NCI-H2196 treated with DMSO at 0.1 percent for 48 hours (cell line): Measurements from ENCODE around the gene TVP23A.
"Not testable (repeated sequence)": the region's sequence is repeated elsewhere in the genome, so short reads cannot be mapped to it uniquely, and the experiment has no call there.

ENCODE experiments used
- DNase-seq: peaks from one replicate; lab custom pipeline; 2025; ENCODE audit not compliant: unreplicated experiment; lab: John Stamatoyannopoulos, UW

TVP23A gene

DNA sequence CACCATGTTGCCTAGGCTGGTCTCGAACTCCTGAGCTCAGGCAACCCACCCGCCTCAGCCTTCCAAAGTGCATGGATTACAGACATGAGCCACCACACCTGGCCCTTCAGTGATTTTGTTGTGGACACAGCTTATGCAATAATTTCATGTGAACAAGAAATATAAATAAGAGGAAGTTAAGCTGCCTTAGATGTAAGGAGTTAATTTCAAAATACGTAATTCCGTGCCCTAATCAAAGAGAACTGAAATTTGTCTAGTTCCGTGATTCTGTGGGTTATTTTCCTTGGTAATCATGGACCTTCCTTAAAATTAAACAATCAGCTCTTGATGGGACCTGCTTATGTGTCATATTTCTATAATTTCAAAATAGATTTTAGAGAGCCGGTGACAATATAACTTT lies 11.9 kb downstream of the TVP23A start:
- DNase-seq: no peak

DNA sequence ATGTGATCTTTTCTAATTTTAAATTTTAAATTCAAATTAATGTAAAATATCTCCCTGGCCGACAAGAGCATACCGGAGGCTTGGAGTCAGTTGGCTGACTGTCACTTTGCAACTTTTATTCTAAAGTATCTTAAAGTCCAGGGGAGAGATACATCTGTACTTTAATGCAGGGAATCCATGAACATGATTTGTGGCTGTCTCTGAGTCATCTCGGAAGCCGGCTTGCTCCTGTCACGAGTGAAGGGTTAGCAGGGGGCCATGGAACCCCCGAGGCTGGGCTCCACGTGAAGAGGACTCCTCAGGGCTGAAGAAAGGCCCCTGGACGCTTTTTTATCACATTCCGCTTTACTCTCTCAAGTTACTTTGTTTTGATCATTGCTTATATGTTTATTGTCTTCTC lies 13.3 kb downstream of the TVP23A start:
- no peak for DNase-seq

DNA sequence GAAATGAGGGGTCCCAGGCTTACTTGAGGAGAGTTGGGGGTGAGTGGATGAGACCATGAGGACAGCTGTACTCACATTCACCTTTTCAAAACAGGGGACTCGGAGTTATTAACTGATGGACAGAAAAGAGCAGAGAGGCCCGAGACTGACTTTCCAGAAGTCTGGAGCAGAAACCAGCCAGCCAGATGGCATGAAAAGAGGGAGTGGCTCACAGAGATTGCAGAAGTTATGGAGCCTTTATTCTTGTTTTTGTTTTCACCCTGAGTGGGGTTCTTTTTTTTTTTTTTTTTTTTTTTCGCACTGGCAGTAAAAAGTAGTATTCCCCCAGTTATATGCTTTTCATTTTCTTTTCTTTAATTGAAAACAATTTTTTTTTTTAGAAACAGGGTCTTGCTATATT lies 18.9 kb downstream of the TVP23A start:
- DNase-seq: no peak

DNA sequence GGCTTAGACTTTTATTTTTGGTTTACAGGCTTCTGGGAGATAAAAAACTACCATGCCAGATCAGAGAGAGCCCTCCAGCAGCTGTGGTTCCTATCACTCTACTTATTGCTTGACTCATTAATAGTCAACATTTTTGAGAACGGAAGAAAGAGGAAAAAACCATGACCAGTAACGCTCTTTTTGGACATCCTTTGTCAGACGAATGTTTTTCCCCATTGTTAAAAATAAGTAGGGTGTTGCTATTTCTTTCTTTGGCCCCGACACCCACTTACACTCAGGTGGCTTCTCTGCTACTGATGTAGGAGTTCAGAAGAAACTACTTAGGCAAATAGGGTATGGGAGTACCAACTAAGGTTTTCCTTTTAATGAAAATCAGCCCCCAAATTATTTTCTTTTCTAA lies 27.5 kb downstream of the TVP23A start:
- no peak for DNase-seq

- not testable (repeated sequence) for DNase-seq
These were observed 30.0 kb downstream of the TVP23A start for GRCh38 chr16:10788630-10789029.

DNA sequence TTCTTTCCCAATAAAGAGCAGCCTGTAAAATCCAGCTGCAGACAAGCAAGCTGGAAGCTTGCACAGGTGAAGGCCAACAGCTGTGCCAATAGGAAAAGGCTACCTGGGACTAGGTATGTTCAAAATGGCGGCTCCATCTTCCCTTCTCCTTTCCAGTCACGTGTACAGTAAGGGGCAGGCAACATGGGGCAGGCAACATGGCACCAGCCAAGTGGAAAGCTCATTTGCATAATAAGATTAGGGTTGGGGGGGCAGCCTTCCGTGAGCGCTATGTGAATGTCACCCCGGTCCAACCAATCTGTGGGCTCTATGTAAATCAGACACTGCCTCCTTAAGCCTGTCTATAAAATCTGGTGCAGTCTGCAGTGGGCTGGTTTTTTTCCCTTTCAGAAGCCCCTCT lies 31.3 kb downstream of the TVP23A start:
- DNase-seq: no peak

DNA sequence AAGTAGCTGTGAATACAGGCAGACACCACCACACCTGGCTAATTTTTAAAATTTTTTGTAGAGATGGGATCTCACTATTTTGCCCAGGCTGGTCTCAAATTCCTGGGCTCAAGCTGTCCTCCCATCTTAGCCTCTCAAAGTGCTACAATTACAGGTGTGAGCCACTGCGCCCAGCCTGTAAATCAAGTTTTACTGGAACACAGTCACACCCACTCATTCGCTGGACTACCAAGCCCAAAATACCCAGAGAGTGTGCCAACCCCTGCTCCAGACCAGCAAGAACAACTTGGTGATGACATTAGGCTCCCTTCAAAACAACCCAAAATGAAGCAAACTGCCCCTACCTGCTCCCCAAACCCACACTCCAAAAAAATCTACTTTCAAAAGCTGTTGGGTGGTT lies 36.0 kb downstream of the TVP23A start:
- no peak for DNase-seq

DNA sequence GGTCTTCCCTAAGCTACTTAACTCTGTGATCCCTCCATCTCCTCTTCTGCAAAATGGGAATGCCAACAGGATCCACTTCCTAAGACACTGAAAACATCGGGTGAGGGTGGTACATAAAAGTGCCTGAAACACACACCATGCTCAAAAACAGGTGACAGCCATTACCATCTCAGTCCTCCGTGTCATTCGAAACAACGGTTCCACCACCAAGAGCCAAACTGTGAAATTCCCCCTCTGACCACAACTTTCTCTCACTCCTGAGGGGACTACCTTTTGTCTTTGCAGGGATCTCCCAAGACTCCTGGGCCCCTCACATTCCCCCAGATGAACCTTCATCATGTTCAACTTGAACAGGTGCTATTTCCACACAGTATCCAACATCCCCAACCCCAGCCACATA lies 38.0 kb downstream of the TVP23A start:
- no peak for DNase-seq

GRCh38 chr16:10779908-10780307 lies 38.7 kb downstream of the TVP23A start:
- DNase-seq: not testable (repeated sequence)

GRCh38 chr16:10777356-10777755 lies 41.2 kb downstream of the TVP23A start:
- DNase-seq: no peak

GRCh38 chr16:10776923-10777322 lies 41.7 kb downstream of the TVP23A start:
- DNase-seq: not testable (repeated sequence)

DNA sequence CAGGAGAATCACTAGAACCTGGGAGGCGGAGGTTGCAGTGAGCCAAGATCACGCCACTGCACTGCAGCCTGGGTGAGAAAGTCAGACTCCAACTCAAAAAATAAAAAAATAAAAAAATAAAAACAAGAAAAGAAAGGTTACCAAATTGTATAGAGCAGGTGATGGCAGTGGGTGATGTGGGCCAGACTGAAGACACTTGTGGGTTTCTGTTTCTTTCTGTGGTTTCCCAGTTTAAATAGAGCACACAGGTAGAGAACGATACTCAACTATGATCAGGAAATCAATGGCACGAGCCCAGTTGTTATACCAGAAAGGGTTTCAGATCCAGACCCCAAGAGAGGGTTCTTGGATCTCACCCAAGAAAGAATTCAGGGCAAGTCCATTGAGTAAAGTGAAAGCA lies 42.3 kb downstream of the TVP23A start:
- no peak for DNase-seq

DNA sequence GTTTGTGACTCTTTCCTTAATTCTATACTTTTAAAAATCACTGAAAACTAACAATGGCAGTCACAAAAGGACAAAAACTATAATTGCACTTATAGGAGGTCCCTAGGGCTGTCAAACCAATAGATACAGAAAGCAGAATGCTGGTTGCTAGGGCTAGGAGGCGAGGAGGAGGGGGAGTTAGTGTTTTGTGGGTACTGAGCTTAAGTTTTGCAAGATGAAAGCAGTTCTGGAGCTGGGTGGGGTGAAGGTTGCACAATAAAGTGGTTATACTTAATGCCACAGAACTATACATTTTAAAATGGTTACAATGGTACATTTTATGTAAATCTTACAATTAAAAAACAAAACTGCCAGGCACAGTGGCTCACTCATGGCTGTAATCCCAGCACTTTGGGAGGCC lies 47.7 kb downstream of the TVP23A start:
- DNase-seq: no peak

DNA sequence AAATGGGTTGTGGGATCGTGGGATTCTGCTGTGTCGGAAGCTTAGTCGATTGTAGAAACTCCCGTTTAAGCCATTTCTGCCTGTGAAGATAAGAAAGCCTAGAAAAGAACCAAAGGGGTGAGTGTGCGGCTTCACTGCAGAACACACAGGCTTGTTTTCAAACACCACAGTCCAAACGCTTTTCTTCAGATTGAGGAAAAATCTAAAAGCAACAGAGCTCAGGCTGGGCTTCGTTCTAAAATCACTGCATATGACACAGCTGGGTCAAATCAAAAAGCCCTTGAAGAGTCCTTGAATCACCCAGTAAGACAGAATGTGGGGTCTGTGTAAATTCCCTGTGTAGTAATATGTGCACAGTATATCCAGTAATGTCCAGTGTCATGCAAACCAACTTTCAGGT lies 49.2 kb downstream of the TVP23A start:
- no peak for DNase-seq

GRCh38 chr16:10767127-10767526 lies 51.5 kb downstream of the TVP23A start:
- no peak for DNase-seq

GRCh38 chr16:10765772-10766171 lies 52.8 kb downstream of the TVP23A start:
- no peak for DNase-seq

- DNase-seq: no peak
These were observed 55.1 kb downstream of the TVP23A start for GRCh38 chr16:10763456-10763855.

- DNase-seq: no peak
These were observed 56.1 kb downstream of the TVP23A start for GRCh38 chr16:10762336-10763016.

DNA sequence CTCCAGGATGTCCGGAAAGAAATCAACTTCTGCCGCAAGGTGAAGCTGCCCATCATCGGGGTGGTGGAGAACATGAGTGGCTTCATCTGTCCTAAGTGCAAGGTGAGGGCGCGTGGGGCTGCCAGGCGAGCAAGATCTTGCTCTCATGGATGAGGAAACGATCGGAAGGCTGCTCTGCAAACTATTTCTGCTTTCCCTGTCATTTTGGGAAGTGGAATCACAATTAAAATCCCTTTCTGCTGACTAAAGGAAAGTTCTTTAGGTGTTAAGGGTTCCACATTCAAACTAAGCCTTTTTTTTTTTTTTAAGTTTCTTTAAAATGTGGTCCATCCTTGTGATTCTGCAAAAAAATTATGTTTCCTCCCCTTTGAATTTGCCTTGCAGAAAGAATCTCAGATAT lies 57.2 kb downstream of the TVP23A start:
- no peak for DNase-seq

- no peak for DNase-seq
These were observed 57.7 kb downstream of the TVP23A start for GRCh38 chr16:10760858-10761257.

GRCh38 chr16:10756574-10756973 lies 62.0 kb downstream of the TVP23A start:
- DNase-seq: no peak

DNA sequence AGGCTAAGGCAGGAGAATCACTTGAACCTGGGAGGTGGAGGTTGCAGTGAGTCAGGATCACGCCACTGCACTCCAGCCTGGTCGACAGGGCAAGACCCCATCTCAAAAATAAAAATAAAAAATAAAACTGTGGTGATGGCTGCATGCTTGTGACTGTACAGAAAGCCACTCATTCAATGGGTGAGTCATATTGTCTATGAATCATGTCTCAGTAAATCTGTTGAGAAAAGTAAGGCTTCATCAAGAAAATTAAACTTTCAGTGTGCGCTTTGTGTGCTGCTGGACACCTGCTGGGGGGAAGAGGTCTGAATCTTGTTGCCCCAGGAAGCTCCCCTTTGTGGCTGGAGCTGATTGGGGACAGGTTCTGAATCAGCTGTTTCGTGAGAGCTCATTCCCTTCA lies 63.7 kb downstream of the TVP23A start:
- no peak for DNase-seq

- no peak for DNase-seq
These were observed 64.9 kb downstream of the TVP23A start for GRCh38 chr16:10753670-10754069.
